Glutamatergic neuron (in vitro differentiated cells): ENCODE measurements around the gene TTC16. TPM values are rescaled to one million over a fixed set of nuclear protein-coding genes. Genes with fewer than 3 reads are reported as not detected.
"Not testable (repeated sequence)": the region's sequence is repeated elsewhere in the genome, so short reads cannot be mapped to it uniquely, and the experiment has no call there.

ENCODE experiments used
- DNase-seq: peaks from one replicate; pipeline ENCODE4 v3.0.0; 2022
- H3K27ac Mint-ChIP-seq: one replicate; pipeline ENCODE4 v1.8.0; 2020; ENCODE audit warnings: mild to moderate bottlenecking, mixed read lengths, inconsistent platforms; ENCODE audit not compliant: unreplicated experiment
- H3K27me3 Mint-ChIP-seq: one replicate; pipeline ENCODE4 v1.8.0; 2020; ENCODE audit warnings: mild to moderate bottlenecking, moderate library complexity, mixed read lengths, inconsistent platforms; ENCODE audit not compliant: unreplicated experiment
- H3K36me3 Mint-ChIP-seq: one replicate; pipeline ENCODE4 v1.8.0; 2020; ENCODE audit warnings: mild to moderate bottlenecking, mixed read lengths, inconsistent platforms; ENCODE audit not compliant: unreplicated experiment
- H3K4me1 Mint-ChIP-seq: one replicate; pipeline ENCODE4 v1.8.0; 2020; ENCODE audit warnings: mild to moderate bottlenecking, low read depth, mixed read lengths, inconsistent platforms; ENCODE audit not compliant: unreplicated experiment
- H3K4me3 Mint-ChIP-seq: one replicate; pipeline ENCODE4 v1.8.0; 2020; ENCODE audit warnings: mild to moderate bottlenecking, mixed read lengths, inconsistent platforms; ENCODE audit not compliant: unreplicated experiment
- H3K9me3 Mint-ChIP-seq: one replicate; pipeline ENCODE4 v1.8.0; 2020; ENCODE audit warnings: mild to moderate bottlenecking, moderate library complexity, mixed read lengths, inconsistent platforms; ENCODE audit not compliant: unreplicated experiment
- total RNA-seq: library from RNA; stranded (reverse); fragmentation: NEBNext Ultra II Directional; extraction: Animal tissue kit (Norgen Biotek cat#: 25700); gene quantifications from one replicate; pipeline ENCODE4 v1.2.1, GENCODE V29; 2021; ENCODE audit not compliant: unreplicated experiment
- TF ChIP-seq, protein P1 (sequence below): fragments of 200-600 bp; sonication (generic); IDR thresholded peaks from one replicate; pipeline ENCODE4 v1.5.0; 2021; ENCODE audit not compliant: partially characterized antibody, unreplicated experiment

The TTC16 gene
- total RNA-seq, 1 donor from 2014 or later = not detected

DNA sequence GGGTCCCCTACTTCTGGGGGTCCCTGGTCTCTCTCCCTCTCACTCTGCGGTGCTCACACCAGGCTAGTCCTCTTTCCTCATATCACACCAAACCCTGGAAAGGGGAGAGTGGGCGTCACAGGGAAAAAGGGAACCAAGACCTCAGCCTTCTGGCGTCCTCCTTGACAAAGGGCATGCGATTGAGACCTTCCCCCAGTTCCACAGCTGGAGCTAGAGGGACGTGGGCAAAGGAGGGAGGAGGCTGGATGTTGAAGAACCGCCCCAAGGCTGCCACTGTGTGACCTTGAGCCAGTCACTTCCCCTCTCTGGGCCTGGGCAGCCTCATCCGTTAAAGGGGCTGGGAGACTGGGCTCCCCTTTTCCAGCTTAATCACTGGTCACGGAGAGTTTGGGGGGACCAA, 37.7 kb downstream of the TTC16 start:
- Mint-ChIP-seq H3K4me3 (peak overlapping the region; percentile 88), H3K4me1 (peaks cover 5% of the 10 kb centered on the region), H3K27me3 (peaks cover 11% of the 10 kb centered on the region), H3K36me3 (peaks cover 5% of the 10 kb centered on the region), H3K27ac (peak overlapping the region; percentile 86), H3K9me3 (peaks cover 4% of the 10 kb centered on the region)
- no peak for DNase-seq
- TF ChIP-seq, protein P1, sequence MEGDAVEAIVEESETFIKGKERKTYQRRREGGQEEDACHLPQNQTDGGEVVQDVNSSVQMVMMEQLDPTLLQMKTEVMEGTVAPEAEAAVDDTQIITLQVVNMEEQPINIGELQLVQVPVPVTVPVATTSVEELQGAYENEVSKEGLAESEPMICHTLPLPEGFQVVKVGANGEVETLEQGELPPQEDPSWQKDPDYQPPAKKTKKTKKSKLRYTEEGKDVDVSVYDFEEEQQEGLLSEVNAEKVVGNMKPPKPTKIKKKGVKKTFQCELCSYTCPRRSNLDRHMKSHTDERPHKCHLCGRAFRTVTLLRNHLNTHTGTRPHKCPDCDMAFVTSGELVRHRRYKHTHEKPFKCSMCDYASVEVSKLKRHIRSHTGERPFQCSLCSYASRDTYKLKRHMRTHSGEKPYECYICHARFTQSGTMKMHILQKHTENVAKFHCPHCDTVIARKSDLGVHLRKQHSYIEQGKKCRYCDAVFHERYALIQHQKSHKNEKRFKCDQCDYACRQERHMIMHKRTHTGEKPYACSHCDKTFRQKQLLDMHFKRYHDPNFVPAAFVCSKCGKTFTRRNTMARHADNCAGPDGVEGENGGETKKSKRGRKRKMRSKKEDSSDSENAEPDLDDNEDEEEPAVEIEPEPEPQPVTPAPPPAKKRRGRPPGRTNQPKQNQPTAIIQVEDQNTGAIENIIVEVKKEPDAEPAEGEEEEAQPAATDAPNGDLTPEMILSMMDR = no peak

DNA sequence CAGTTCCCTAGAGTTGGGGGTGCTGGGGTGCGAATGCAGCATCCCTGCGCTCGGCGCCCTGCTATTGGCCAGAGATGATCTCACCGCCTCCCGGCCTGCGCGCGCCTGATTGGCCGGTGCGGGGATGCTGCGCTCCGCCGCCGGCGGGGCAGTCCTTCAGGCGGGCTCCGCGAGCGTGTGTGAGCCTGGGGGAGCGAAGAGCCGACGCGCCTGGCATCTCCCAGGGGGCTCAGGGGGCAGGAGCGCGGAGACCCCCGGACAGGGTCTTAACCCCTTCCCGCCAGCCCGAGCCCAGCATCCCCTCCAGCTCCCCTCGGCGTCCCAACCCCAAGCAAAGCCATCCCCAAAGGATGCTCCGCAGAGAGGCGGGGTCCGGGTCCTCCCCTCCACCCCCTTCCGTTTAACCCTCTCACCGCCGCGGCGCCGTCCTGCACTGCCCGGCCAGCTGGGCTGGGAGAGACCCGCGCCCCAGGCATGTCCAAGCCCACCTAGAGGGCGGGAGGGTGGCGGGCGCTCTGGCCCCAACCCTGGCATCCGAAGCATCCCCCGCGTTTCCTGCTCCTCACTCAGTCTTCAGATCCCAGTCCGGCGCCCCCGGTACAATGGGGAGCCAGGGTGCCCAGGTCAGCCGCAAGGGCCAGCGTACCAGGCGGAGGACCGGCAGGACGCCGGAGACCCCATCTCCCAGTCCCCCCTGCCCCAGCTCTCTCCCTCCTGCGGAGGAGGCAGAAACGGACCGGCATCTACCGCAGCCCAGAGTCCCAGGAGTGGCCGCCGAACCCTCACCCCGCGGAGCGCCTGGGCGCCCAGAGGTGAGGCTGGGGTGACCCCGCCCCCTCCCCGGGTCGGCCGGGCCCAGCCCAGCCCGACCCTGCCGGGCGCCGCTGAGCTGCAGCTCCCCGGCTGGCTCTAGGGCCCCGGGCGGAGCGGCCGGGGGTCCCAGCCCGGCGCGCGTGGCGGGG, 38.5 kb downstream of the TTC16 start:
- H3K4me1 Mint-ChIP-seq = peaks cover 5% of the 10 kb centered on the region
- DNase-seq = peak; percentile 89
- H3K27me3 Mint-ChIP-seq = peaks cover 11% of the 10 kb centered on the region
- peak overlapping the region; percentile 88 for H3K4me3 Mint-ChIP-seq
- TF ChIP-seq, protein P1 = no peak
- H3K36me3 Mint-ChIP-seq = peaks cover 5% of the 10 kb centered on the region
- H3K9me3 Mint-ChIP-seq = peaks cover 4% of the 10 kb centered on the region
- H3K27ac Mint-ChIP-seq = peak overlapping the region; percentile 86

DNA sequence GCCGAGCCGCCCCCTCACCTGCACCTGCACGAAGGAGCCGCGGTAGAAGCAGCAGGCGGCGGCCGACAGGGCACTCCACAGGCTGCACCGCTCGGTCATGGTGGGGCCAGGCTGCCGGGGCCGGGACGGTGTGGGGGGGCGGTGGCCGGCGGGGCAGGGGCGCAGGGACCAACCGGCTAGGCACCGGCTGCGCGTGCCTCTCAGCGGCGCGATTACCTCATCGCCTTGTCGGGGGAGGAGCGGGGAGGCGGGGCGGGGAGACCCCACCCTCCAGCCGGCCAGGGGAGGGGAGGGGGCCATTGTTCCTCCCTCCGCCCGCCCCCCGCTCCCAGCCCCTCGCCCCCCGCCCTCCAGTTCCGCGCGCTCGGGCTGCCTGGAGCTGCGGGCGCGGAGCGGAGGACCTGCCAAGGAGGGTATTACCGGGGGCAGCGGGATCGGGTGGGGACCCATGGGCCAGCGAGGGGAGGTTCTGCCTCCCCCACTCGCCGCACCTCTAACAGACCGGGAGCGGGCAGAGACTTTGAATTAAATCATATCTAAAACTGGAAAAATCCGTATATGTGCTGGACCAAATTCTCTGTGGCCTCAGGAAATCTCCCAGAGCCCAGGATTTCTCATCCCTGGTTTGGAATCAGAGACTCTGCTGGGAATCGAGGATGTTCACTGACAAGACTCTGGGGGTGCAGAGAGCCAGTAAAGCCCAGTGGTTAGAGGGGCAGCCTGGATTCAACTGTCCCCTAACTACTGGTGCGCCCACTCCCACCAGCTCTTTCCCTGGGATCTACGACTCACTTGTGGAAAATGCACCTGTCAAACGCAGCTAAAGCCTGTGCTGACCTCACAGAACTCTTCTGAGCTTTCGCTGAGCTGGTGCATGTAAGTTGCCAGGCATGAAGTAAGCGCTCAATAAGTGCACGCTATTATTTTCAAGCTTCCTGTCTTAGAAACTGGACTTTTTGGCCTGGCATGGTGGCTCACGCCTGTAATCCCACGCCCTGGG, 39.5 kb downstream of the TTC16 start:
- DNase-seq = peak; percentile 92
- Mint-ChIP-seq H3K27ac (peak overlapping the region; percentile 87), H3K9me3 (peaks cover 4% of the 10 kb centered on the region), H3K27me3 (peaks cover 11% of the 10 kb centered on the region), H3K4me1 (peaks cover 5% of the 10 kb centered on the region), H3K4me3 (peak overlapping the region; percentile 81), H3K36me3 (peaks cover 5% of the 10 kb centered on the region)
- TF ChIP-seq, protein P1 = no peak

DNA sequence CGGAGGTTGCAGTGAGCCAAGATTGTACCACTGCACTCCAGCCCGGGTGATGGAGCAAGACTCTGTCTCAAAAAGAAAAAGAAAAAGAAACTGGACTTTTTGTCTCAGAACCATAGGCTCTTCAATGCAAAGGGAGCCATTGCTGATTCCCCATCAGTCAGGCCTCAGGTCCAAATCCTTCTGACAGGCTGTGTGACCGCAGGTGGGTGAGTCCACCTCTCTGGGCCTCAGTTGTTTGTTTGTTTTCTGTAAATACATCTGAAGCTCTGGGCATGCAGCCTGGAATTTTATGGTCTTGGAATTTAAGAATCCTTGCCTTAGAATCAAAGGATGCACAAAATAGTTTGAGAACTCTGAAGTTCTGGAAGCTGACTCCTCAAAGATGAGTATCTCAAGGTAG, 40.4 kb downstream of the TTC16 start:
- TF ChIP-seq, protein P1 = no peak
- peaks cover 10% of the 10 kb centered on the region for H3K27me3 Mint-ChIP-seq
- no peak for DNase-seq
- H3K9me3 Mint-ChIP-seq = peaks cover 4% of the 10 kb centered on the region
- H3K36me3 Mint-ChIP-seq = no peaks in the 10 kb centered on the region
- H3K27ac Mint-ChIP-seq = no peak overlapping the region
- H3K4me3 Mint-ChIP-seq = no peak overlapping the region
- peaks cover 7% of the 10 kb centered on the region for H3K4me1 Mint-ChIP-seq

DNA sequence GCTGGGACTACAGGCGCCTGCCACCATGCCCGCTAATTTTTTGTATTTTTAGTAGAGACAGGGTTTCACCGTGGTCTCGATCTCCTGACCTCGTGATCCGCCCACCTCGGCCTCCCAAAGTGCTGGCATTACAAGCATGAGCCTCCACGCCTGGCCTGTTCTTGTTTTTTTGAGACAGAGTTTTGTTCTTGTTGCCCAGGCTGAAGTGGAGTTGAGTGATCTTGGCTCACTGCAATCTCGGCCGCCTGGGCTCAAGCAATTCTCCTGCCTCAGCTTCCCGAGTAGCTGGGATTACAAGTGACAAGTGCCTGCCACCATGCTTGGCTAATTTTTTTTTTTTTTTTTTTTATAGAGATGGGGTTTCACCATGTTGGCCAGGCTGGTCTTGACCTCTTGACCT, 40.9 kb downstream of the TTC16 start:
- H3K27ac Mint-ChIP-seq, H3K27me3 Mint-ChIP-seq: not testable (repeated sequence)
- peak overlapping the region; percentile 38 for H3K4me3 Mint-ChIP-seq

More for the DNA sequence above, 40.9 kb downstream of the TTC16 start:
- H3K4me1 Mint-ChIP-seq, DNase-seq, H3K36me3 Mint-ChIP-seq, H3K9me3 Mint-ChIP-seq: not testable (repeated sequence)
